ENCODE data around the gene PRODH2. TPM values are rescaled to one million over a fixed set of nuclear protein-coding genes. Genes with fewer than 3 reads are reported as not detected.

Gene PRODH2
- total RNA-seq, 2 experiments from 2014 or later = not detected

GRCh38 chr19:35848486-35848885 is 35.8 kb upstream of the PRODH2 start:
- H3K4me1 Mint-ChIP-seq (ENCODE audit: low read depth) = peaks cover 19% of the 10 kb centered on the region
- H3K4me3 Mint-ChIP-seq = no peak overlapping the region
- no peaks in the 10 kb centered on the region for H3K36me3 Mint-ChIP-seq (ENCODE audit: low read depth)
- H3K4me3 ChIP-seq (ENCODE audit: low read length) = no peak overlapping the region
- H3K36me3 ChIP-seq (ENCODE audit: insufficient read depth, low read length) = no peaks in the 10 kb centered on the region
- CTCF ChIA-PET = no interaction called here
- H3K27me3 ChIP-seq (ENCODE audit: control insufficient read depth in 1 of 2, insufficient read depth in 2 of 2, low read length in 2 of 2) = peaks cover 49 to 69% of the 10 kb centered on the region in 2 experiments
- DNase-seq (no peak), ATAC-seq (ENCODE audit: poor library complexity) (no peak)
- H3K9me3 Mint-ChIP-seq = no peaks in the 10 kb centered on the region
- no peak overlapping the region for H3K27ac Mint-ChIP-seq
- TF ChIP-seq CTCF (IDR thresholded peaks at IDR 0.05) = no peak
- H3K4me1 ChIP-seq (ENCODE audit: insufficient read depth, low read length) = peaks cover 22% of the 10 kb centered on the region
- peaks cover 87% of the 10 kb centered on the region for H3K27me3 Mint-ChIP-seq
- H3K9me3 ChIP-seq (ENCODE audit: control insufficient read depth in 1 of 2, insufficient read depth in 1 of 2, low read length in 2 of 2) = peaks cover 0 to 30% of the 10 kb centered on the region in 2 experiments
- intact Hi-C loops (cut with DNase I, micrococcal nuclease) = no loop called here
- POLR2A ChIA-PET = no interaction called here
- H3K27ac ChIP-seq (ENCODE audit: low read depth in 1 of 2, low read length in 2 of 2) = no peak overlapping the region

- H3K27me3 Mint-ChIP-seq = peaks cover 87% of the 10 kb centered on the region
- TF ChIP-seq CTCF (IDR thresholded peaks at IDR 0.05) = no peak
- intact Hi-C loops (cut with DNase I, micrococcal nuclease) = no loop called here
- no peaks in the 10 kb centered on the region for H3K36me3 Mint-ChIP-seq (ENCODE audit: low read depth)
- H3K9me3 Mint-ChIP-seq = no peaks in the 10 kb centered on the region
- POLR2A ChIA-PET = no interaction called here
- Histone ChIP-seq H3K36me3 (ENCODE audit: insufficient read depth, low read length) (no peaks in the 10 kb centered on the region), H3K27ac (ENCODE audit: low read depth in 1 of 2, low read length in 2 of 2) (no peak overlapping the region), H3K4me1 (ENCODE audit: insufficient read depth, low read length) (peaks cover 22% of the 10 kb centered on the region), H3K4me3 (ENCODE audit: low read length) (no peak overlapping the region), H3K9me3 (ENCODE audit: control insufficient read depth in 1 of 2, insufficient read depth in 1 of 2, low read length in 2 of 2) (peaks cover 0 to 33% of the 10 kb centered on the region in 2 experiments), H3K27me3 (ENCODE audit: control insufficient read depth in 1 of 2, insufficient read depth in 2 of 2, low read length in 2 of 2) (peaks cover 55 to 74% of the 10 kb centered on the region in 2 experiments)
- ATAC-seq (ENCODE audit: poor library complexity) = no peak
- no peak overlapping the region for H3K4me3 Mint-ChIP-seq
- CTCF ChIA-PET = no interaction called here
- no peak for DNase-seq
- H3K4me1 Mint-ChIP-seq (ENCODE audit: low read depth) = peaks cover 19% of the 10 kb centered on the region
- no peak overlapping the region for H3K27ac Mint-ChIP-seq
Measured at GRCh38 chr19:35847911-35848310, 35.3 kb upstream of the PRODH2 start.

- CTCF ChIA-PET = no interaction called here
- Mint-ChIP-seq H3K4me1 (ENCODE audit: low read depth) (peaks cover 19% of the 10 kb centered on the region), H3K27ac (no peak overlapping the region), H3K9me3 (peaks cover 4% of the 10 kb centered on the region), H3K36me3 (ENCODE audit: low read depth) (no peaks in the 10 kb centered on the region), H3K27me3 (peaks cover 86% of the 10 kb centered on the region), H3K4me3 (peak overlapping the region; percentile 20)
- H3K27me3 ChIP-seq (ENCODE audit: control insufficient read depth in 1 of 2, insufficient read depth in 2 of 2, low read length in 2 of 2) = peaks cover 57 to 86% of the 10 kb centered on the region in 2 experiments
- no peaks in the 10 kb centered on the region for H3K36me3 ChIP-seq (ENCODE audit: insufficient read depth, low read length)
- no peak for TF ChIP-seq CTCF (IDR thresholded peaks at IDR 0.05)
- POLR2A ChIA-PET = no interaction called here
- H3K27ac ChIP-seq (ENCODE audit: low read depth in 1 of 2, low read length in 2 of 2) = no peak overlapping the region
- ATAC-seq (ENCODE audit: poor library complexity) = no peak
- H3K4me3 ChIP-seq (ENCODE audit: low read length) = no peak overlapping the region
- peaks cover 22% of the 10 kb centered on the region for H3K4me1 ChIP-seq (ENCODE audit: insufficient read depth, low read length)
- H3K9me3 ChIP-seq (ENCODE audit: control insufficient read depth in 1 of 2, insufficient read depth in 1 of 2, low read length in 2 of 2) = peaks cover 0 to 48% of the 10 kb centered on the region in 2 experiments
- intact Hi-C loops (cut with DNase I, micrococcal nuclease) = no loop called here
- DNase-seq = no peak
Measured at GRCh38 chr19:35846038-35846668, 33.5 kb upstream of the PRODH2 start.
